ENCODE data around the gene SLC15A3. TPM values are rescaled to one million over a fixed set of nuclear protein-coding genes. Genes with fewer than 3 reads are reported as not detected.

SLC15A3 gene
- total RNA-seq, 4 donors from 2014 or later = 24.1 to 61.0 (median 29.9) TPM

- WGBS = 83% methylated on average over 9 of the region's 9 CpGs
- Histone ChIP-seq H3K36me3 (peaks cover 5 to 67% (median 57%) of the 10 kb centered on the region in 4 donors), H3K27me3 (no peaks in the 10 kb centered on the region), H3K4me1 (peaks cover 11 to 14% (median 13%) of the 10 kb centered on the region in 4 donors), H3K27ac (replicated peaks in 1 of 4) (no peak overlapping the region), H3K4me3 (no peak overlapping the region), H3K9me3 (no peaks in the 10 kb centered on the region)
- intact Hi-C loops (cut with DNase I) = no loop called here
- TF ChIP-seq POLR2AphosphoS5 (IDR thresholded peaks at IDR 0.05) (no peak), POLR2A (IDR thresholded peaks at IDR 0.05; ENCODE audit: low read depth) (no peak)
- DNase-seq (ENCODE audit: extremely low spot score) = no peak
These were observed 13.5 kb downstream of the SLC15A3 start for GRCh38 chr11:60938500-60938899.

GRCh38 chr11:60937811-60938210, 14.2 kb downstream of the SLC15A3 start:
- no peak for TF ChIP-seq CTCF (IDR thresholded peaks at IDR 0.05)
- no peak for TF ChIP-seq POLR2AphosphoS5 (IDR thresholded peaks at IDR 0.05)
- TF ChIP-seq EP300 (IDR thresholded peaks at IDR 0.05) = no peak
- no peak for TF ChIP-seq POLR2A (IDR thresholded peaks at IDR 0.05; ENCODE audit: low read depth)
- Histone ChIP-seq H3K4me1 (peaks cover 9 to 13% (median 12%) of the 10 kb centered on the region in 4 donors), H3K9me3 (no peaks in the 10 kb centered on the region), H3K4me3 (no peak overlapping the region), H3K27me3 (no peaks in the 10 kb centered on the region), H3K36me3 (peaks cover 5 to 60% (median 50%) of the 10 kb centered on the region in 4 donors), H3K27ac (replicated peaks in 1 of 4) (peak overlapping the region in 1 of 4 donors; percentile 13)
- 94% methylated on average over 3 of the region's 8 CpGs for whole genome bisulfite sequencing
- DNase-seq (ENCODE audit: extremely low spot score) = no peak
- intact Hi-C loops (cut with DNase I) = no loop called here

GRCh38 chr11:60937144-60937527, 14.8 kb downstream of the SLC15A3 start:
- intact Hi-C loops (cut with DNase I) = no loop called here
- 75% methylated on average over 11 of the region's 12 CpGs for WGBS
- no peaks in the 10 kb centered on the region for H3K27me3 ChIP-seq
- H3K27ac ChIP-seq (replicated peaks in 1 of 4) = peak overlapping the region; percentile 20 to 62 (median 27)
- no peak overlapping the region for H3K4me3 ChIP-seq
- H3K4me1 ChIP-seq = peaks cover 9 to 13% (median 11%) of the 10 kb centered on the region in 4 donors
- no peak for DNase-seq (ENCODE audit: extremely low spot score)
- no peaks in the 10 kb centered on the region for H3K9me3 ChIP-seq
- peaks cover 3 to 53% (median 45%) of the 10 kb centered on the region in 4 donors for H3K36me3 ChIP-seq
- TF ChIP-seq EP300 (IDR thresholded peaks at IDR 0.05) (no peak), POLR2A (IDR thresholded peaks at IDR 0.05; ENCODE audit: low read depth) (no peak), POLR2AphosphoS5 (IDR thresholded peaks at IDR 0.05) (no peak), CTCF (IDR thresholded peaks at IDR 0.05) (no peak)

- Histone ChIP-seq H3K4me1 (peaks cover 7 to 13% (median 10%) of the 10 kb centered on the region in 4 donors), H3K27me3 (no peaks in the 10 kb centered on the region), H3K27ac (replicated peaks in 1 of 4) (peak overlapping the region; percentile 20 to 62 (median 27)), H3K36me3 (peaks cover 0 to 48% (median 42%) of the 10 kb centered on the region in 4 donors), H3K4me3 (no peak overlapping the region), H3K9me3 (no peaks in the 10 kb centered on the region)
- intact Hi-C loops (cut with DNase I) = no loop called here
- 88% methylated on average over 3 of the region's 18 CpGs for WGBS
- no peak for TF ChIP-seq POLR2AphosphoS5 (IDR thresholded peaks at IDR 0.05)
- TF ChIP-seq POLR2A (IDR thresholded peaks at IDR 0.05; ENCODE audit: low read depth) = no peak
- TF ChIP-seq CTCF (IDR thresholded peaks at IDR 0.05) = no peak
- TF ChIP-seq EP300 (IDR thresholded peaks at IDR 0.05) = no peak
- DNase-seq (ENCODE audit: extremely low spot score) = no peak
These were observed 15.4 kb downstream of the SLC15A3 start for GRCh38 chr11:60936467-60937143.

GRCh38 chr11:60935676-60936442, 16.1 kb downstream of the SLC15A3 start:
- peak overlapping the region in 2 of 4 donors; percentile 31 to 62 for H3K27ac ChIP-seq (replicated peaks in 1 of 4)
- no peak for DNase-seq (ENCODE audit: extremely low spot score)

More at GRCh38 chr11:60935676-60936442, 16.1 kb downstream of the SLC15A3 start:
- peaks cover 7 to 13% (median 10%) of the 10 kb centered on the region in 4 donors for H3K4me1 ChIP-seq
- no peak overlapping the region for H3K4me3 ChIP-seq
- WGBS = 85% methylated on average over 16 of the region's 27 CpGs
- no peaks in the 10 kb centered on the region for H3K27me3 ChIP-seq
- intact Hi-C loops (cut with DNase I) = no loop called here
- peaks cover 0 to 41% (median 35%) of the 10 kb centered on the region in 4 donors for H3K36me3 ChIP-seq
- TF ChIP-seq POLR2A (IDR thresholded peaks at IDR 0.05; ENCODE audit: low read depth) (no peak), POLR2AphosphoS5 (IDR thresholded peaks at IDR 0.05) (peak in 1 of 2 donors; percentile 2)
- no peaks in the 10 kb centered on the region for H3K9me3 ChIP-seq

Data from esophagus muscularis mucosa (tissue), 4 donors.